ENCODE data around the gene HNRNPLL.

Gene HNRNPLL

GRCh38 chr2:38515155-38516074, 87.3 kb downstream of the HNRNPLL start:
- POLR2A ChIA-PET (ENCODE audit: low non-redundant PET): no interaction called here
- TF ChIP-seq, protein P1, sequence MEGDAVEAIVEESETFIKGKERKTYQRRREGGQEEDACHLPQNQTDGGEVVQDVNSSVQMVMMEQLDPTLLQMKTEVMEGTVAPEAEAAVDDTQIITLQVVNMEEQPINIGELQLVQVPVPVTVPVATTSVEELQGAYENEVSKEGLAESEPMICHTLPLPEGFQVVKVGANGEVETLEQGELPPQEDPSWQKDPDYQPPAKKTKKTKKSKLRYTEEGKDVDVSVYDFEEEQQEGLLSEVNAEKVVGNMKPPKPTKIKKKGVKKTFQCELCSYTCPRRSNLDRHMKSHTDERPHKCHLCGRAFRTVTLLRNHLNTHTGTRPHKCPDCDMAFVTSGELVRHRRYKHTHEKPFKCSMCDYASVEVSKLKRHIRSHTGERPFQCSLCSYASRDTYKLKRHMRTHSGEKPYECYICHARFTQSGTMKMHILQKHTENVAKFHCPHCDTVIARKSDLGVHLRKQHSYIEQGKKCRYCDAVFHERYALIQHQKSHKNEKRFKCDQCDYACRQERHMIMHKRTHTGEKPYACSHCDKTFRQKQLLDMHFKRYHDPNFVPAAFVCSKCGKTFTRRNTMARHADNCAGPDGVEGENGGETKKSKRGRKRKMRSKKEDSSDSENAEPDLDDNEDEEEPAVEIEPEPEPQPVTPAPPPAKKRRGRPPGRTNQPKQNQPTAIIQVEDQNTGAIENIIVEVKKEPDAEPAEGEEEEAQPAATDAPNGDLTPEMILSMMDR (conservative IDR thresholded peaks at IDR 0.05; ENCODE audit: low read depth): no peak
- CTCF ChIA-PET: no interaction called here
- DNase-seq (ENCODE audit: low spot score): peak; percentile 30
- 0 out of 2 replicates have a peak overlapping the region, but pooled peaks have one; percentile 30 for H3K27ac ChIP-seq

GRCh38 chr2:38514603-38515154, 88.0 kb downstream of the HNRNPLL start:
- ChIA-PET POLR2A (ENCODE audit: low non-redundant PET) (no interaction called here), CTCF (no interaction called here)
- DNase-seq (ENCODE audit: low spot score): no peak
- TF ChIP-seq, protein P1 (conservative IDR thresholded peaks at IDR 0.05; ENCODE audit: low read depth): no peak
- H3K27ac ChIP-seq: no peak overlapping the region

GRCh38 chr2:38512211-38512610, 90.5 kb downstream of the HNRNPLL start:
- POLR2A ChIA-PET (ENCODE audit: low non-redundant PET): no interaction called here
- CTCF ChIA-PET: interaction anchor here (0.6 to 0.7 kb wide), 2 partner anchors 91 to 189 kb away, joined by 3 read pairs; no protein-coding TSS in a partner anchor
- H3K27ac ChIP-seq: no peak overlapping the region
- DNase-seq (ENCODE audit: low spot score): no peak
- TF ChIP-seq, protein P1 (conservative IDR thresholded peaks at IDR 0.05; ENCODE audit: low read depth): no peak

Measured in RWPE1 (cell line).